Measurements from ENCODE around the gene SHB.

SHB gene

GRCh38 chr9:37978481-37978864 lies 90.6 kb downstream of the SHB start (continued):
- TF ChIP-seq ZNF302 (tag by site-specific recombination; IDR thresholded peaks at IDR 0.05; ENCODE audit: low read depth) (no peak), ZBTB49 (tag by site-specific recombination; IDR thresholded peaks at IDR 0.05; ENCODE audit: low read depth) (no peak), ZNF624 (tag by site-specific recombination; IDR thresholded peaks at IDR 0.05) (no peak)

- TF ChIP-seq ZNF37A (tag by site-specific recombination; IDR thresholded peaks at IDR 0.05): no peak
- no peak for TF ChIP-seq ZNF555 (tag by site-specific recombination; conservative IDR thresholded peaks at IDR 0.05)
- no peak for TF ChIP-seq ZNF221 (tag by site-specific recombination; IDR thresholded peaks at IDR 0.05; ENCODE audit: borderline replicate concordance)
- TF ChIP-seq ZNF311 (tag by site-specific recombination; IDR thresholded peaks at IDR 0.05; ENCODE audit: borderline replicate concordance): no peak
- no peak for TF ChIP-seq ZNF366 (tag by site-specific recombination; conservative IDR thresholded peaks at IDR 0.05)
- TF ChIP-seq BCL6B (tag by site-specific recombination; IDR thresholded peaks at IDR 0.05): no peak
- no peak for TF ChIP-seq MYNN (tag by site-specific recombination; IDR thresholded peaks at IDR 0.05; ENCODE audit: borderline replicate concordance)
- TF ChIP-seq SETDB1 (IDR thresholded peaks at IDR 0.05; ENCODE audit: insufficient read length, low read length): no peak
- TF ChIP-seq ZNF692 (tag by site-specific recombination; IDR thresholded peaks at IDR 0.05): no peak
- no peak for TF ChIP-seq KLF8 (tag by site-specific recombination; IDR thresholded peaks at IDR 0.05)
- no peak for TF ChIP-seq ZNF514 (tag by site-specific recombination; IDR thresholded peaks at IDR 0.05)
- TF ChIP-seq KLF1 (tag by site-specific recombination; IDR thresholded peaks at IDR 0.05): no peak
- no peak for TF ChIP-seq KLF10 (tag by site-specific recombination; IDR thresholded peaks at IDR 0.05)
- TF ChIP-seq KLF16 (tag by site-specific recombination; IDR thresholded peaks at IDR 0.05): no peak
- CTCF ChIA-PET: interaction anchor here (0.6 kb wide), 1 partner anchor 111 kb away, joined by 3 read pairs; no protein-coding TSS in a partner anchor
- Histone ChIP-seq H3K4me1 (ENCODE audit: control insufficient read depth, insufficient read depth, low read length) (no peaks in the 10 kb centered on the region), H3K4me3 (ENCODE audit: low read depth, low read length) (no peak overlapping the region), H3K9me3 (ENCODE audit: control insufficient read depth, insufficient read depth, low read depth, low read length) (no peaks in the 10 kb centered on the region), H3K36me3 (ENCODE audit: control insufficient read depth in 2 of 2, insufficient read depth in 1 of 2, low read length in 2 of 2) (peaks cover 0 to 16% of the 10 kb centered on the region in 2 experiments; a peak in 2 of 3 replicates), H3K27ac (ENCODE audit: extremely low read depth, low read depth, low read length) (no peak overlapping the region)
- POLR2A ChIA-PET: no interaction called here
Measured at GRCh38 chr9:37977851-37978480, 91.1 kb downstream of the SHB start.

- ChIA-PET CTCF (interaction anchor here (0.6 to 0.9 kb wide), 3 partner anchors 90 to 291 kb away, joined by 3 read pairs; no protein-coding TSS in a partner anchor), POLR2A (no interaction called here)
- no peaks in the 10 kb centered on the region for H3K4me1 ChIP-seq (ENCODE audit: control insufficient read depth, insufficient read depth, low read length)
- no peaks in the 10 kb centered on the region for H3K9me3 ChIP-seq (ENCODE audit: control insufficient read depth, insufficient read depth, low read depth, low read length)
- H3K27ac ChIP-seq (ENCODE audit: extremely low read depth, low read depth, low read length): no peak overlapping the region
- H3K4me3 ChIP-seq (ENCODE audit: low read depth, low read length): no peak overlapping the region
- peaks cover 0 to 26% of the 10 kb centered on the region in 2 experiments; a peak in 2 of 3 replicates for H3K36me3 ChIP-seq (ENCODE audit: control insufficient read depth in 2 of 2, insufficient read depth in 1 of 2, low read length in 2 of 2)
- 0 out of 2 replicates have a peak, but pooled peaks have one; percentile 24 for TF ChIP-seq ZNF600 (tag by site-specific recombination; IDR thresholded peaks at IDR 0.05)
- TF ChIP-seq ZNF660 (tag by site-specific recombination; IDR thresholded peaks at IDR 0.05): peak; percentile 34; the same call in 1 of the 2 replicates
- peak; percentile 70; the same call in 1 of the 2 replicates for TF ChIP-seq ZNF449 (tag by site-specific recombination; IDR thresholded peaks at IDR 0.05)
- no peak for TF ChIP-seq ZNF513 (tag by site-specific recombination; IDR thresholded peaks at IDR 0.05)
- 0 out of 2 replicates have a peak, but pooled peaks have one; percentile 33 for TF ChIP-seq ZNF629 (tag by site-specific recombination; IDR thresholded peaks at IDR 0.05)
- TF ChIP-seq OSR2 (tag by site-specific recombination; IDR thresholded peaks at IDR 0.05): peak; percentile 58; the same call in 1 of the 2 replicates
- peak; percentile 51; the same call in 1 of the 2 replicates for TF ChIP-seq ZNF394 (tag by site-specific recombination; IDR thresholded peaks at IDR 0.05; ENCODE audit: borderline replicate concordance)
Measured at GRCh38 chr9:37976714-37977477, 92.1 kb downstream of the SHB start.
